HepG2 (cell line): ENCODE data around the gene RRAS2.

Source experiments
- EZH2 ChIP-seq: conservative IDR thresholded peaks from 2 replicates; pipeline ENCODE4 v1.6.1; 2012; ENCODE audit warnings: mild to moderate bottlenecking, low read depth, low read length, moderate library complexity
- FOSL1 ChIP-seq: sonication (generic); formaldehyde crosslinking; IDR thresholded peaks from 2 replicates; pipeline ENCODE4 v1.9.0; 2021; ENCODE audit warnings: missing genetic modification reagents, borderline replicate concordance
- GABPA ChIP-seq, 2 experiments: IDR thresholded peaks; 2 replicates each; pipeline ENCODE4 v1.6.1; 2011 to 2016; ENCODE audit warnings: low read depth in 2 of 2, low read length in 1 of 2, missing biosample characterization in 1 of 2, missing genetic modification characterization in 1 of 2
- GATAD2A ChIP-seq: IDR thresholded peaks from 2 replicates; pipeline ENCODE4 v1.6.1; 2016
- MAZ ChIP-seq, 2 experiments: sonication (generic) in 1 of 2; formaldehyde crosslinking in 1 of 2; IDR thresholded peaks; 2 replicates each; pipeline versions ENCODE4 v1.5.0 to v1.6.1; 2012 to 2020; ENCODE audit warnings: low read depth in 2 of 2, mild to moderate bottlenecking in 2 of 2, borderline replicate concordance in 1 of 2, improper control_type of control experiment in 1 of 2, low read length in 1 of 2, missing genetic modification reagents in 1 of 2, moderate library complexity in 1 of 2
- TSC22D2 ChIP-seq: sonication (generic); formaldehyde crosslinking; IDR thresholded peaks from 2 replicates; pipeline ENCODE4 v1.5.1; 2020; ENCODE audit warnings: missing genetic modification reagents, mild to moderate bottlenecking, borderline replicate concordance
- ZSCAN30 ChIP-seq: sonication (generic); formaldehyde crosslinking; IDR thresholded peaks from 2 replicates; pipeline ENCODE4 v1.5.0; 2020; ENCODE audit warnings: mild to moderate bottlenecking, missing genetic modification reagents
- TF ChIP-seq, protein P1 (sequence below): IDR thresholded peaks from 2 replicates; pipeline ENCODE4 v1.6.1; 2016; ENCODE audit warnings: missing compliant biosample characterization, missing genetic modification reagents, borderline replicate concordance
- TF ChIP-seq, protein P2 (sequence below): sonication (generic); formaldehyde crosslinking; IDR thresholded peaks from 2 replicates; pipeline ENCODE4 v1.5.0; 2020; ENCODE audit warnings: mild to moderate bottlenecking, missing genetic modification reagents, moderate library complexity

- no peak for TF ChIP-seq ZSCAN30 (CRISPR knock-in tag)
- TF ChIP-seq FOSL1 = no peak
- TF ChIP-seq, protein P1, sequence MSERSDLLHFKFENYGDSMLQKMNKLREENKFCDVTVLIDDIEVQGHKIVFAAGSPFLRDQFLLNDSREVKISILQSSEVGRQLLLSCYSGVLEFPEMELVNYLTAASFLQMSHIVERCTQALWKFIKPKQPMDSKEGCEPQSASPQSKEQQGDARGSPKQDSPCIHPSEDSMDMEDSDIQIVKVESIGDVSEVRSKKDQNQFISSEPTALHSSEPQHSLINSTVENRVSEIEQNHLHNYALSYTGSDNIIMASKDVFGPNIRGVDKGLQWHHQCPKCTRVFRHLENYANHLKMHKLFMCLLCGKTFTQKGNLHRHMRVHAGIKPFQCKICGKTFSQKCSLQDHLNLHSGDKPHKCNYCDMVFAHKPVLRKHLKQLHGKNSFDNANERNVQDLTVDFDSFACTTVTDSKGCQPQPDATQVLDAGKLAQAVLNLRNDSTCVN = no peak
- TF ChIP-seq, protein P2, sequence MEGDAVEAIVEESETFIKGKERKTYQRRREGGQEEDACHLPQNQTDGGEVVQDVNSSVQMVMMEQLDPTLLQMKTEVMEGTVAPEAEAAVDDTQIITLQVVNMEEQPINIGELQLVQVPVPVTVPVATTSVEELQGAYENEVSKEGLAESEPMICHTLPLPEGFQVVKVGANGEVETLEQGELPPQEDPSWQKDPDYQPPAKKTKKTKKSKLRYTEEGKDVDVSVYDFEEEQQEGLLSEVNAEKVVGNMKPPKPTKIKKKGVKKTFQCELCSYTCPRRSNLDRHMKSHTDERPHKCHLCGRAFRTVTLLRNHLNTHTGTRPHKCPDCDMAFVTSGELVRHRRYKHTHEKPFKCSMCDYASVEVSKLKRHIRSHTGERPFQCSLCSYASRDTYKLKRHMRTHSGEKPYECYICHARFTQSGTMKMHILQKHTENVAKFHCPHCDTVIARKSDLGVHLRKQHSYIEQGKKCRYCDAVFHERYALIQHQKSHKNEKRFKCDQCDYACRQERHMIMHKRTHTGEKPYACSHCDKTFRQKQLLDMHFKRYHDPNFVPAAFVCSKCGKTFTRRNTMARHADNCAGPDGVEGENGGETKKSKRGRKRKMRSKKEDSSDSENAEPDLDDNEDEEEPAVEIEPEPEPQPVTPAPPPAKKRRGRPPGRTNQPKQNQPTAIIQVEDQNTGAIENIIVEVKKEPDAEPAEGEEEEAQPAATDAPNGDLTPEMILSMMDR (CRISPR knock-in tag) = no peak
- no peak for TF ChIP-seq GABPA (IDR thresholded peaks at IDR 0.05; ENCODE audit: low read depth, low read length)
- no peak for TF ChIP-seq GABPA (CRISPR knock-in tag; IDR thresholded peaks at IDR 0.05; ENCODE audit: low read depth)
- no peak for TF ChIP-seq GATAD2A (CRISPR knock-in tag)
- no peak for TF ChIP-seq MAZ (IDR thresholded peaks at IDR 0.05; ENCODE audit: borderline replicate concordance, low read depth, low read length)
- no peak for TF ChIP-seq MAZ (CRISPR knock-in tag; IDR thresholded peaks at IDR 0.05; ENCODE audit: low read depth)
- no peak for TF ChIP-seq EZH2
- TF ChIP-seq TSC22D2 (CRISPR knock-in tag) = no peak
Measured at GRCh38 chr11:14331476-14332136, 27.4 kb downstream of the RRAS2 start.
